ENCODE results near the gene COL8A1. TPM values are rescaled to one million over a fixed set of nuclear protein-coding genes. Genes with fewer than 3 reads are reported as not detected.

The COL8A1 gene
- total and polyA plus RNA-seq, 2 donors (not counting 1 experiment from before 2014, with no cell fraction given), result 0.12 TPM; not detected in 1

DNA sequence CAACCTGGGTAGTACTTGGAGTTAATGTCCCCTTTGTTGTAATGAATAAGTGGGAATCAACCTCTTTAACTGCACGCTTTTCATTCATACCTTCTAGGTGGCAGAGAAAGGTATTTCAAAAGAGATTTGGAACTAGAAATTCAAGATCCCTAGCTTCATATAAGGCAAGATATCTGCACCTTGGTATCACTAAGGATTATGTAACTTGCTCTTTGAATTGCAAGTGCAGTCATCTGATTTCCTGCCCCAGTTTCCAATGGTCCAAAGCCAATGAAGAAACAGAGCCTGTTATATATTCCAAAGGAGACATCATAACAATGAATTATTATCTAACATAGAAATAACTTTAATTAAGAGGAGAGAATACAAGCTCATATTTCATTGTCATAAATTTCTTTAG is 124.5 kb downstream of the COL8A1 start:
- no peaks in the 10 kb centered on the region for H4K20me1 ChIP-seq (ENCODE audit: control insufficient read depth, insufficient read depth, low read length, poor library complexity, severe bottlenecking)
- no peaks in the 10 kb centered on the region for H3K79me2 ChIP-seq (ENCODE audit: control insufficient read depth, insufficient read depth, low read length)
- no peaks in the 10 kb centered on the region for H3K36me3 ChIP-seq (replicated peaks in 1 of 2; ENCODE audit: control extremely low read depth in 1 of 2, control insufficient read depth in 1 of 2, extremely low read depth in 1 of 2, insufficient read depth in 2 of 2, low read length in 1 of 2)
- Mint-ChIP-seq H3K4me3 (no peak overlapping the region), H3K27me3 (peaks cover 4% of the 10 kb centered on the region), H3K27ac (no peak overlapping the region), H3K9me3 (ENCODE audit: insufficient read depth) (no peaks in the 10 kb centered on the region), H3K4me1 (no peaks in the 10 kb centered on the region)
- ChIA-PET CTCF (no interaction called here), POLR2A (no interaction called here)
- H3K9me3 ChIP-seq (ENCODE audit: control extremely low read depth in 1 of 3, control insufficient read depth in 2 of 3, insufficient read depth in 1 of 3, low read length in 2 of 3), result no peaks in the 10 kb centered on the region
- peaks cover 0 to 5% (median 1%) of the 10 kb centered on the region in 4 experiments for H3K27me3 ChIP-seq (replicated peaks in 1 of 4; ENCODE audit: control extremely low read depth in 1 of 4, control insufficient read depth in 3 of 4, insufficient read depth in 4 of 4, low read length in 3 of 4)
- no peak for DNase-seq
- ATAC-seq (ENCODE audit: low read depth), result no peak
- H3K4me3 ChIP-seq (ENCODE audit: control extremely low read depth in 1 of 5, extremely low read depth in 1 of 5, insufficient read depth in 1 of 5, low read depth in 2 of 5, low read length in 4 of 5), result no peak overlapping the region
- no peak overlapping the region for H3K4me2 ChIP-seq (replicated peaks; ENCODE audit: low read depth, low read length, poor library complexity, severe bottlenecking)
- H3K4me1 ChIP-seq (ENCODE audit: control insufficient read depth in 2 of 2, insufficient read depth in 2 of 2, low read length in 2 of 2), result no peaks in the 10 kb centered on the region
- H3K27ac ChIP-seq (ENCODE audit: low read length in 2 of 2), result no peak overlapping the region
- intact Hi-C loops (cut with micrococcal nuclease), result no loop called here
- no peak overlapping the region for H3K9ac ChIP-seq (ENCODE audit: low read length)
- whole genome bisulfite sequencing (ENCODE audit: insufficient coverage), result no CpG with 5 or more reads among the region's 1 CpG
- no peak for TF ChIP-seq EZH2 (IDR thresholded peaks at IDR 0.05; ENCODE audit: borderline replicate concordance, insufficient read depth, low read depth, low read length, poor library complexity, severe bottlenecking)
- TF ChIP-seq, protein P1, sequence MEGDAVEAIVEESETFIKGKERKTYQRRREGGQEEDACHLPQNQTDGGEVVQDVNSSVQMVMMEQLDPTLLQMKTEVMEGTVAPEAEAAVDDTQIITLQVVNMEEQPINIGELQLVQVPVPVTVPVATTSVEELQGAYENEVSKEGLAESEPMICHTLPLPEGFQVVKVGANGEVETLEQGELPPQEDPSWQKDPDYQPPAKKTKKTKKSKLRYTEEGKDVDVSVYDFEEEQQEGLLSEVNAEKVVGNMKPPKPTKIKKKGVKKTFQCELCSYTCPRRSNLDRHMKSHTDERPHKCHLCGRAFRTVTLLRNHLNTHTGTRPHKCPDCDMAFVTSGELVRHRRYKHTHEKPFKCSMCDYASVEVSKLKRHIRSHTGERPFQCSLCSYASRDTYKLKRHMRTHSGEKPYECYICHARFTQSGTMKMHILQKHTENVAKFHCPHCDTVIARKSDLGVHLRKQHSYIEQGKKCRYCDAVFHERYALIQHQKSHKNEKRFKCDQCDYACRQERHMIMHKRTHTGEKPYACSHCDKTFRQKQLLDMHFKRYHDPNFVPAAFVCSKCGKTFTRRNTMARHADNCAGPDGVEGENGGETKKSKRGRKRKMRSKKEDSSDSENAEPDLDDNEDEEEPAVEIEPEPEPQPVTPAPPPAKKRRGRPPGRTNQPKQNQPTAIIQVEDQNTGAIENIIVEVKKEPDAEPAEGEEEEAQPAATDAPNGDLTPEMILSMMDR (IDR thresholded peaks at IDR 0.05), result no peak
- no peak overlapping the region for H2AFZ ChIP-seq (ENCODE audit: insufficient read depth, low read depth, low read length, poor library complexity, severe bottlenecking)

DNA sequence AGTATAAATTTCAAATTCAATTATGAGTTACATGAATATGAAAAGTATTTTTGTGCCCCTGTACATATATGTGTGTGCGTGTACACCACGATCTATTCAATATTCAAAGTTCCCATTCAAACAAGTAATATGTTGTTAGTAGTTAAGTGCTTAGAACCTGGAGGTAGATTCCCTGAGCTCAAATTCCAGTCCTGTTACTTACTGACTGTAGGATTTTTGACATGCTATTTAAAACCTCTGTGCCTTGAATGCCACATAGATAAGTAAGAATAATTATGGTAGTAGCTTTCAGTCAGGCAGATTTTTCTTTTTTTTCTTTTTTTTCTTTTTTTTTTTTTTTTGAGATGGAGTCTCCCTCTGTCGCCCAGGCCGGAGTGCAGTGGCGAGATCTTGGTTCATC is 126.0 kb downstream of the COL8A1 start:
- ChIA-PET POLR2A (no interaction called here), CTCF (no interaction called here)
- Histone ChIP-seq H3K4me2 (replicated peaks; ENCODE audit: low read depth, low read length, poor library complexity, severe bottlenecking) (no peak overlapping the region), H3K4me3 (ENCODE audit: control extremely low read depth in 1 of 5, extremely low read depth in 1 of 5, insufficient read depth in 1 of 5, low read depth in 2 of 5, low read length in 4 of 5) (no peak overlapping the region), H2AFZ (ENCODE audit: insufficient read depth, low read depth, low read length, poor library complexity, severe bottlenecking) (no peak overlapping the region), H3K79me2 (ENCODE audit: control insufficient read depth, insufficient read depth, low read length) (no peaks in the 10 kb centered on the region), H3K9me3 (ENCODE audit: control extremely low read depth in 1 of 3, control insufficient read depth in 2 of 3, insufficient read depth in 1 of 3, low read length in 2 of 3) (no peaks in the 10 kb centered on the region), H3K27me3 (replicated peaks in 1 of 4; ENCODE audit: control extremely low read depth in 1 of 4, control insufficient read depth in 3 of 4, insufficient read depth in 4 of 4, low read length in 3 of 4) (peaks cover 0 to 2% (median 0%) of the 10 kb centered on the region in 4 experiments), H3K36me3 (replicated peaks in 1 of 2; ENCODE audit: control extremely low read depth in 1 of 2, control insufficient read depth in 1 of 2, extremely low read depth in 1 of 2, insufficient read depth in 2 of 2, low read length in 1 of 2) (no peaks in the 10 kb centered on the region), H4K20me1 (ENCODE audit: control insufficient read depth, insufficient read depth, low read length, poor library complexity, severe bottlenecking) (no peaks in the 10 kb centered on the region), H3K27ac (ENCODE audit: low read length in 2 of 2) (no peak overlapping the region), H3K9ac (ENCODE audit: low read length) (no peak overlapping the region), H3K4me1 (ENCODE audit: control insufficient read depth in 2 of 2, insufficient read depth in 2 of 2, low read length in 2 of 2) (no peaks in the 10 kb centered on the region)
- H3K4me3 Mint-ChIP-seq, result no peak overlapping the region
- no peak for TF ChIP-seq EZH2 (IDR thresholded peaks at IDR 0.05; ENCODE audit: borderline replicate concordance, insufficient read depth, low read depth, low read length, poor library complexity, severe bottlenecking)
- TF ChIP-seq, protein P1 (IDR thresholded peaks at IDR 0.05), result no peak
- peaks cover 4% of the 10 kb centered on the region for H3K27me3 Mint-ChIP-seq
- intact Hi-C loops (cut with micrococcal nuclease), result no loop called here
- ATAC-seq (ENCODE audit: low read depth) (no peak), DNase-seq (no peak)
- no peaks in the 10 kb centered on the region for H3K4me1 Mint-ChIP-seq
- WGBS (ENCODE audit: insufficient coverage), result no CpG with 5 or more reads among the region's 5 CpGs
- H3K27ac Mint-ChIP-seq, result no peak overlapping the region
- H3K9me3 Mint-ChIP-seq (ENCODE audit: insufficient read depth), result no peaks in the 10 kb centered on the region
